GM21576 (cell line): ENCODE results near the gene SLC26A6.

Source experiments
- ATAC-seq: cut with Tn5 transposase; IDR thresholded peaks from one replicate; pipeline ENCODE4 v1.9.1; 2021; ENCODE audit warnings: mild to moderate bottlenecking, moderate library complexity; ENCODE audit not compliant: unreplicated experiment

The SLC26A6 gene

DNA sequence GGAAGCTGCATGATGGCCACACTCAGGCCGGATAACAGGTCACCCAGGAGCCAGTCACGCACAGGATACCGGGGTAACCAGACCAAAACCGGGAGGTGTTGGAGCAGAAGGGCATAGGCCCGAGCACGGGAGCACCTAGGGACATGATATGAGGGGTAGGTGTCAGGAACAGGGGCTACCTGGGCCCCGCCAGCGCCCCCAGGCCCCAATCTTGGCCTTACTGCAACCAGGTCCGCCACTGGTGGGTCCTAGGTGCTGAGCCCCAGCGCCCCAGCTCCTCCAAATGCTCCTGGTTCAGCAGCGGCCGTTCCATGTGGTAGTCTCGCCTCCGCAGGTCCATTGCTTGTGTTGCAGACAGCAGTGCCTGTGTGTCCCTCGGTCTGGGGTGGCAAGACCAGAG is 2.0 kb downstream of the SLC26A6 start:
- ATAC-seq: no peak

GRCh38 chr3:48631516-48632448 is 3.5 kb downstream of the SLC26A6 start:
- no peak for ATAC-seq

DNA sequence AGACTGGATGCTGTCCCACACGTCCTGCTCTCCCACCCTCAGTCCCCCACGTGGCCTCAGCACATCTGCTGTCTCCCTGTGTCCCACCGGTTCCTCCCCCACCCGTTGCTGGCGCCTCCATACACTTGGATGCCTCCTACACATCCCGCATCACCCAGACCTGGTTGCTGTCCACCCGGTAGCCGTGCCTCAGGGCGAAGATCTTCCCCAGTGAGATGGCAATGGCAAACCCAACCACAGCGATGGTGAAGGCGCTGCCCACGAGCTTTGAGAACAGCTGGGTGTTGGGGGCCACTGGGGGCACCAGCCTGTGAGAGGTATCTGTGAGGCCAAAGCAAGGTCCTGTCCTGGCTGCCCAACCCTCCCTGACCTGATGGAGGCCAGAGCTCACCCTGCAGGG is 4.4 kb downstream of the SLC26A6 start:
- no peak for ATAC-seq

GRCh38 chr3:48630407-48630806 is 4.9 kb downstream of the SLC26A6 start:
- no peak for ATAC-seq

DNA sequence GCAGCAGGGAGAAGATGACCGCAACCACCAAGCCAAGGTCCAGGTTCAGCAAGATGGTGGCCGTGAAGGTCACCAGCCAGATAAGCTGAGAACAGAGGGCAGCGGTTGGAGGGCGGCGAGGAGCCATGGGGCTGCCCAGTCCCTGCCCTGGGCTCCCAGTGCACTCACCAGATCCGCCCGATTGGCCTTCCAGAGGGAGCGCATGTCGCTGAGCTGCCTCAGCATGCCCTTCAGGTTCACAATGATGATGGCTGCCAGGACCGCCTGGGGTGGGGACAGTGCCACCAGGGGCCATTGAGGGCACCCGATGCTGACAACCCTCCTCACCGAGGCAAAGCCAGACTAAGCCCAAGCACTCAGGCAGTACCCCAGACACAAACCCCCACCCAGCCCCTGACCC is 5.4 kb downstream of the SLC26A6 start:
- ATAC-seq: no peak

DNA sequence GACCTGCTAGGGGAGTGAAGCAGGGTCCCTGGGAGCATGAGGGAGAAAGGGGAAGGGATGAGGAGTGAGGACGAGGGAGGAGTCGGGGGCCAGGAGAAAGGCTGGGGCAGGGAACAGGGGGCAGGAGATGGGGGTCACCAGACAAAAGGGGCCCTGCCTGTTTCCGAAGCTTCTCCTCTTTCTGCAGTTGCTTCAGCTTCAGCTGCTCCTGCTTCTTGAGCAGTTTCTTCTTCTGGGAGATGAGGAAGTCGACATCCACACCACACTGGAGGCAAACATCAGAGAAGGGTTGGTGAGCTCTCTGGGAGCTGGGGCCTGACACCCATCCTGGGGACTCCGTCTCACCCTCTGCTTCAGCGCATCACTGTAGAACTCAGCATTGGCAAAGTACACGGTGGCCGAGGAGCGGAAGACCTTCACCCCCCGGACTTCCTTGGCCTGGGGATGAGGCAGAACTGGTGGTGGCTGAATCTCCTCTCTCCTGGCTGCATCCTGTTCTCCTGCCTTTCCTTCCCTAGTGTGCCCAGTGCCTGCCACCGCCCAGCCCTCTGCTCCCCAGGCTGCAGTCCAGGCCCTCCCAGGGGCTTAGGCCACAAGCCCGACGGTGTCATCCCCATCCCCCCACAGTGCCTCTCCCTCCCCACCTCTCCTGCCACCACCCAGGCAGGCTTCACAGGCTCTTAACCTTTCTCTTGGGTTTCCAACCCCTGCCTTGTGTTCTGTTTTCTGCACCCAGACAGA is 6.8 kb downstream of the SLC26A6 start:
- no peak for ATAC-seq

- ATAC-seq: no peak
Measured at GRCh38 chr3:48625600-48625999, 9.7 kb downstream of the SLC26A6 start.

- no peak for ATAC-seq
Measured at GRCh38 chr3:48624767-48625166, 10.5 kb downstream of the SLC26A6 start.

DNA sequence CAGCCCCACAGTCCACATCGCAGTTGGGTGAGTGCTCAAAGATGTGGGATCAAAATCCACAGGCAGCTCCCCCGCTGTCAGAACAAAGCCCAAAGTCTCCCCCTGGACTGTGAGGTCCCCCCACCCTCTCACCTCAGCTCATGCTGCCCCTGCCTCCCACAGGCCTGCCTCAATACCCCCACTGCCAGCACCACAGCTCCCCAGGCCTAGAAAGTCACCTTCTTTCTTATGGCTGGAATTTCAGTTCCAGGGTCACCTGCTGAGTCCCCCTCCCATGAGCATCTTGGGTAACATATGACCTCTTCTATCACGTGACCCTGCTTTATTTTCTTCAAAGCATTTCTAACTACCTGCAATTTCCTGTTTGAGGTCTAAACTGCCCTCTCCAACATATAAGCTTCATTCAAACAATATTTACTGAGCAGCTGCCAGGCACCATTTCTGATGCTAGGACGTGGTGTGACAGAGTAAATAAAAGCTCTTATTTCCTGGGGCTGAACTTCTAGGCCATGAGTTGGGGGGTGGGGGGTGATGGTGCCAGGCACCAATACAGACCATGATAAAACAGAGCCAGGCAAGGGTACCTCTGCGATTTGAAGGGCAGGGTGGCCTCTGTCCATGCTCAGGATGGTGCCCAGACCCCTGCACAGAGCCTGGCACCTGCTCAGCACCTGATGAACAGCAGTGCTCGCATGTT is 11.3 kb downstream of the SLC26A6 start:
- no peak for ATAC-seq

GRCh38 chr3:48621461-48621869 is 13.8 kb downstream of the SLC26A6 start, which contains the start of gene TMEM89:
Gene TMEM89 (minus strand): TSS chr3:48621769. CDS start chr3:48621756, 13 bp downstream.
- ATAC-seq: no peak

- no peak for ATAC-seq
Measured at GRCh38 chr3:48619541-48620524, 15.4 kb downstream of the SLC26A6 start.

- ATAC-seq: no peak
Measured at GRCh38 chr3:48617559-48617958, 17.7 kb downstream of the SLC26A6 start.

DNA sequence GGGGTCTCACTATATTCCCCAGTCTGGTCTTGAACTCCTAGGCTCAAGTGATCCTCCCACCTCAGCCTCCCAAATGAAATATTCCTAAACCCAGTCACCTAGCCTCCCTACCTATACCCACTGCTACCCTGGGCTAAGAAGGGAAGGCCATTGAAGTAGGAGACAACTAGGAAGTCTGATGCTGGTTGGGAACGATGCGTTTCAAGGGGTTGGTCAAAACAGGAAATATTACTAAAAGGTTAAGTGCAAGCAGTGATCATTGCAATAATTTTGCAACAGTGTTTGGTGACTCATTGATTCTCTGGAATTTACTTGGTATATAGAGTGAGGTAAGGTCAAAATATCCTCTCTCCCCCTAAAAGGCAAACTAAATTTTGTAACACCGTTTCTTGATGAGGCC is 21.2 kb downstream of the SLC26A6 start:
- ATAC-seq: no peak

GRCh38 chr3:48612309-48612708 is 23.0 kb downstream of the SLC26A6 start:
- ATAC-seq: no peak

DNA sequence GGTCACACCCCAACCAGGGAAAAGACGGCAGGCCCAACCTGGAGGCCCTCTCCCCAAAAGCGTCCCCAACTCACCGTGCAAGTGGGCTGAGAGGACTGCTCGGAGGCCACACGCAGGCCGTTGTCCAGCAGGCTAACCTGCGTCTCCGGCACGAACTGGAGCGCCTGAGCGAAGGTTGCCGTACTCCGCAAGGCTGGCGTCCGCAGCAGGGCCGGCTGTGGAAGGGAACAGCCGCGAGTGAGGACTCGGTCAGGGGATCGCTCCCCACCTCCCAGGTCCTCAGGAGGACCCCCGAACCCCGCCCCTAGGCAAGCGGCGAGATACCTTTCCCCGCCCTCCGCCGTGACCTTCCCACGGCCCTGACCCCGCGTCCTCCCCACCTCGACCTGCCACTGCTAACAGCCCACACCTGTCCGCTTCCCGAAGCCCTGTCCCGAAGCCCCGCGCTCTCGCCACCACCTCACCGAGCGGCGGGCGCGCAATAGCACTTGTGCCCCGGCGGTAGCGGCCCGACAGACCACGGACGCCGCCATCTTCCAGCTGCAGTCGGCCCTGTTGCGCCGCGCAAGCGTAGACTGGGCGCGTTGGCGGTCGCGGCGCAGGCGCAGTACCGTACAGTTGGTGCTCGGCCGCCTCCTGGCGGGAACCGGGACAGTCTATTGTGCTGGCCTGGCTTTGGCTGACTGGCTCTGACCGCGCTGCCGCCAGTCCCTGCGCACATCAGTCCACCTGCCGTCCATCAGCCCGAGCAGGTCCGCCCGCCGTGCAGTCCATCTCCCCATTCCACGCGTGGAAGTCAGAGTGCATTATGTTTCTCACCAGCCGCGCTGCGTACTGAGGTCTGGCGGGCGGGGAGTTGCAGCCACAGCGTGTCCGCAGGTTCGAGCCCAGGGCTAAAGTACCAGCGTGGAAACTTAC is 25.9 kb downstream of the SLC26A6 start, which contains the start of gene UQCRC1:
Gene UQCRC1 (minus strand): TSS at position 559 of the 918 bp plus-strand sequence. CDS start 26 bp downstream, at position 533.
- peak; percentile 97 for ATAC-seq

DNA sequence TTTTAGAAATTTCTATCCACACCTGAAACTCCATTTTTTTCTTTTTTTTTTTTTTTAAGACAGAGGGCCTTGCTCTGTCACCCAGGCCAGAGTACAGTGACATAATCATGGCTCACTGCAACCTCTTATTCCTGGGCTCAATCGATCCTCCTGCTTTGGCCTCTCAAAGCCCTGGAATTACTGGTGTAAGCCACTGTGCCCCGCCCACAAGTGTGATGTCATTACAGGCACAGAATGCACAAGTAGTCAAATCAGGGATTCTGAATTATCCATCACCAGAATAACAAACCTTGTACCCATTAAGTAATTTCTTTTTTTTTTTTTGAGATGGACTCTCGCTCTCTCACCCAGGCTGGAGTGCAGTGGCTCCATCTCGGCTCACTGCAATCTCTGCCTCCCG is 27.7 kb downstream of the SLC26A6 start:
- no peak for ATAC-seq

- ATAC-seq: no peak
Measured at GRCh38 chr3:48601622-48601994, 33.7 kb downstream of the SLC26A6 start.

- ATAC-seq: no peak
Measured at GRCh38 chr3:48600711-48601621, 34.3 kb downstream of the SLC26A6 start.
